ENCODE measurements around the gene BRAP.

GRCh38 chr12:111596985-111597830 lies 88.5 kb downstream of the BRAP start:
- TF ChIP-seq EZH2 (IDR thresholded peaks at IDR 0.05; ENCODE audit: low read length, missing control alignments) = no peak
- no peak for TF ChIP-seq CTCF (conservative IDR thresholded peaks at IDR 0.05 in 1 of 2, IDR thresholded peaks at IDR 0.05 in 1 of 2; ENCODE audit: low read depth in 1 of 2, low read length in 2 of 2)

Data from fibroblast of lung (primary cell).